ENCODE data around the gene RET.

RET gene

DNA sequence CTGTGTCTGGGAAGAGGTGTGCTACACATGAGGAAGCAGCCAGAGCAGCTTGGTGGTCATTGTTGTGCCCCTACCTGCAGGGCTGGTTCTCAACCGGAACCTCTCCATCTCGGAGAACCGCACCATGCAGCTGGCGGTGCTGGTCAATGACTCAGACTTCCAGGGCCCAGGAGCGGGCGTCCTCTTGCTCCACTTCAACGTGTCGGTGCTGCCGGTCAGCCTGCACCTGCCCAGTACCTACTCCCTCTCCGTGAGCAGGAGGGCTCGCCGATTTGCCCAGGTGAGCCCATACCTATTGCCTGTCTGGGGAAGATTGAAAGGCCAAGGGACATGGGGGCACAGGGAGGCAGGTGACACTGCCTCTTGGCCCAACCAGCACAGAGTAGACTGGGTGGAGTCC lies 32.1 kb downstream of the RET start:
- no peak for DNase-seq (ENCODE audit: low spot score)

DNA sequence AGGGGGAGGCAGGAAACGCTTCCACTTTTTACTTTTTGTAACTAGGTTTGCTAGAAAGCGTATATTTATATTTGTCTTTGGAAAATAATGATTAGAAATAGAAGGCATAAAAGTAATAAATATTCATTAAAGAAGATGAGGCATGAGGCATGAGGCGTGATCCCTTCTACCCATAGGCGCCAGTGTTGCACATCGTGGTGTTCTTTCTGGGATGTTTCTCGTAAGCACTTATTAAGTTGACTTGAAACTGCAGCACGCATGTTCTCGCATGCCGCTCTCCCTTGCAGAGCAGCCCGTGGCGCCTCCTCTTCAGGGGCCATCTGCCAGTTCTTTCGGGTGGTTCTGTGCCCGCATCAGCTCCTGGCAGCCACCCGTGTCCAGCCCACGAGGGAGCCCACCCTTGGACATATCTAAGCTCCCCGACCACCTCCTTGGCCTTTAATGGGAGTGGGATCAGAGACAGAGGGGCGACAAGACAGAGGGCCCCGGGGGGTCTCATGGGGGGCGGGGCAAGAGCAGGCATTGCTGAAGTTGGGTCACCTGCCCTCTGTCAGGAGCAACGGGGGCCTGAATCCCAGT lies 32.9 kb downstream of the RET start:
- DNase-seq (ENCODE audit: low spot score), result no peak

DNA sequence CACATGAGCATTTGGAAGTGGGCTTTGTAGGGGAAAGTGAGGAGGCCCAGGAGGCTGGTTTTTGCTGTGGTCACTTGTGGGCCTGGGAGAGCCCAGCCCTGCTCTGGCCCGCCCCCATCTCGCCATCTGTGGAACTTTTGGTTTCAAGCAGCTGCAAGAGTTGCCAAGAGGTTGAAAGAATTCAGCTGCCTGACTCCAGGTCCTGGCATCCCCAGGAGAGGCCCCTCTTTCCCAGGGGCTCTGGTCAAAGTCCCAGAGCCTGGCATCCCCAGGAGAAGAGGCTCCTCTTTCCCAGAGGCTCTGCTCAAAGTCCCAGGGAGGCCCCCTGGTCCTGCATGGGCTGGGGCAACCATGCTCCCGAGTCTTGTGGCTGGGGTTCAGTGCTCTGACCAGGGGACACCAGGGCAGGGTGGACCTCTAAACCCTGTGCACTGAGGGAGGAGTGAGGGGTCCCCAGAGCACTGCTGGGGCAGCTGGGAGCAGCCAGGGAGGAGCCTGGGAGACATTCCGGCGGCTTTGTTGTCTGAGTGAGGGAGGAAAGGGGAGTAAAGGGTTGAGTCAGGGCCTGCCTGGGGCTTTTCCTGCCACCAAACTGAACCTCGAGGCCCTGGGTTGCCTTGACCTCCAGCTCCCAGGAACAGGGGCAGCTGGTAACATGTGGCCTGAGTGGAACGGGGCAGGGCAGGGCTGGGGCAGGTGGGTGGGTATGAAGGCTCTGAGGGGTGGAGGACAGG lies 33.6 kb downstream of the RET start:
- no peak for DNase-seq (ENCODE audit: low spot score)

DNA sequence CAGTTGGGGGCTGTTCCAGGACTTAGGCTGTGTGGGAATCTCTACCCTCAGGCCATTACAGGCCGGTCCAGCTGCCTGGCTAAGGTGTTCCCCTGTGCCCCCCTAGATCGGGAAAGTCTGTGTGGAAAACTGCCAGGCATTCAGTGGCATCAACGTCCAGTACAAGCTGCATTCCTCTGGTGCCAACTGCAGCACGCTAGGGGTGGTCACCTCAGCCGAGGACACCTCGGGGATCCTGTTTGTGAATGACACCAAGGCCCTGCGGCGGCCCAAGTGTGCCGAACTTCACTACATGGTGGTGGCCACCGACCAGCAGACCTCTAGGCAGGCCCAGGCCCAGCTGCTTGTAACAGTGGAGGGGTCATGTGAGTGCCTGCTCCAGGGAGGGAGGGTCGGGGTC lies 34.2 kb downstream of the RET start:
- DNase-seq (ENCODE audit: low spot score), result no peak

DNA sequence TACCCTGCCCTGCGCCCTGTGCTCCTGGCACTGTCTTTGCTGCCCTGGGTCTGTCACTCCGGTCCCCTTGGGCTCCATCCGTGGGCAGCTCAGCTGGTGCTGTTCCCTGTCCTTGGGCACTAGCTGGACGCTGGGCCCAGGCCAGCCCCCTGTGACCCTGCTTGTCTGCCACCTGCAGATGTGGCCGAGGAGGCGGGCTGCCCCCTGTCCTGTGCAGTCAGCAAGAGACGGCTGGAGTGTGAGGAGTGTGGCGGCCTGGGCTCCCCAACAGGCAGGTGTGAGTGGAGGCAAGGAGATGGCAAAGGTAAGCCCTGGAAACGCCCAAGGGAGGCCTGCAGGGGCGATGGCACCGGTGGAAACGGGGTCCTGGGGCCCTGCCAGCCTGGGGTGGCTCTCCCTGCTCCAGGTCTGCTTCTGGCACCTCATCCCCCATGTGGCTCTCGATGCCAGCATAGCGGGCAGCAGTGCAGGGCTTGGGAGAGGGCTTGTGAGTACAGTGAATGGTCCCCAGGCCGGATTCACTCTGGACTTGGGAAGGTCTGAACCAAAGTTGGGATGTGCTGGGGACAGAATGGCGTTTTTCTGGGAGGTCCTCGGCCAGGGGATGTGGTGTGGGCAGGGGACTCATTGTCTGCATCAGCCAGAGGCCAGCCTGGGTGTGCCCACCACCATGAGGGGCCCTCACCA lies 35.2 kb downstream of the RET start:
- DNase-seq (ENCODE audit: low spot score), result no peak

- no peak for DNase-seq (ENCODE audit: low spot score)
Measured at GRCh38 chr10:43112608-43112961, 35.7 kb downstream of the RET start.

GRCh38 chr10:43113201-43114087 lies 36.6 kb downstream of the RET start:
- no peak for DNase-seq (ENCODE audit: low spot score)

DNA sequence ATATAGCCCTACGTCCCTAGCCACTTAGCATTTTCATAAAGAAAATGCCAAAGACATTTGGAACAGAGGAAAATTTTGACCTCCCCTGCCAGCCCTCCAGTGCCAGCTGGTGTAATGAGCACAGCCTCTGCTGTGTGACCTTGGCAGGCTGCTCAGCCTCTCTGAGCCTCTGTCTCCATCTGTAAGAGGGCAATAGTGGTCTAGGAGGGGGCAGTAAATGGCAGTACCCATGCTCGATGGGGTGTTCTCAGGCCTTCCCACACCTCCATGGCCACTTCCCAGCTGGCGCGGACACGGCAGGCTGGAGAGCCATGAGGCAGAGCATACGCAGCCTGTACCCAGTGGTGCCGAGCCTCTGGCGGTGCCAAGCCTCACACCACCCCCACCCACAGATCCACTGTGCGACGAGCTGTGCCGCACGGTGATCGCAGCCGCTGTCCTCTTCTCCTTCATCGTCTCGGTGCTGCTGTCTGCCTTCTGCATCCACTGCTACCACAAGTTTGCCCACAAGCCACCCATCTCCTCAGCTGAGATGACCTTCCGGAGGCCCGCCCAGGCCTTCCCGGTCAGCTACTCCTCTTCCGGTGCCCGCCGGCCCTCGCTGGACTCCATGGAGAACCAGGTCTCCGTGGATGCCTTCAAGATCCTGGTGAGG lies 37.3 kb downstream of the RET start:
- DNase-seq (ENCODE audit: low spot score), result no peak

DNA sequence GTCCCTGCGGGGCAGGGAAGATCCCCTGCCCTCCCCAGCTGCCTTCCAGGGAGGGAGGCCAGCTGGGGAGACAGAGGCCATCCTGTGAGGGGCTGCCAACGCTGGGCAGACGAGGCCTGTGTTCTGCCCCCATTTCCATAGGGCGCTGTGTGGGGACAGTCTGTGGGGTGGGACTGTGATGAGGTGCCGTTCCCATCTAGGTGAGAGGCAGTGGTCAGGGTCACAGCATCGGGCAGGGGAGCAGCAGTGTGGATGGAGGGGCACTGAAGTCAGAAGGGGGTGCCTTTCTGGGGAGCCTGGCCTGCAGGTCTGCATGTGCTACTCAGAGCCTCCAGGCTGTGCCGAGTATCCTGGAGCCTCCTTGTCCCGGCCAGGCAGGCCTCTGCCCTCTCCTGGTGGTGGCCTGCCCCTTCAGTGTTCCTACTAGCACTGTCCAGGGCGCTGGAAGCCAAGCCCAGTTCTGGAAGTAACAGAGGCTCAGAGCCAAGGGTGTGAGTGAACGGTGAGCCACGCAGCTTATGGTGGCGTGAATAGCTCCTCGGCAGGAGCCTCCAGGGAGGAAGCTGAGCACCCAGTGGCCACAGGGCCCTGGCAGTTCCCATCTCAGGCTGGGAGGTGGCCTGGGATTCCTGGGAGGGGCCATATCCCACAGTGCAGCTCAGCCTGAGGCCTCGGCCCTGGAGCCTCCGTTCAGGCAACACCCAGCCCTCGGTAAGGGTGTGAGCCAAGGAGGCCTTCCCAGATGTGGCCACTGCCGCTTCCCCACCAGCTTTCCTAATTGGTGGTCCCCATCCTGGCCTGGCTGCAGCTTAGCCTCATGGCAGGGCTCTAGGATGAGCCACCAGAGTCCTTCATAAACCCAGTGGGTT lies 38.1 kb downstream of the RET start:
- DNase-seq (ENCODE audit: low spot score), result no peak

DNA sequence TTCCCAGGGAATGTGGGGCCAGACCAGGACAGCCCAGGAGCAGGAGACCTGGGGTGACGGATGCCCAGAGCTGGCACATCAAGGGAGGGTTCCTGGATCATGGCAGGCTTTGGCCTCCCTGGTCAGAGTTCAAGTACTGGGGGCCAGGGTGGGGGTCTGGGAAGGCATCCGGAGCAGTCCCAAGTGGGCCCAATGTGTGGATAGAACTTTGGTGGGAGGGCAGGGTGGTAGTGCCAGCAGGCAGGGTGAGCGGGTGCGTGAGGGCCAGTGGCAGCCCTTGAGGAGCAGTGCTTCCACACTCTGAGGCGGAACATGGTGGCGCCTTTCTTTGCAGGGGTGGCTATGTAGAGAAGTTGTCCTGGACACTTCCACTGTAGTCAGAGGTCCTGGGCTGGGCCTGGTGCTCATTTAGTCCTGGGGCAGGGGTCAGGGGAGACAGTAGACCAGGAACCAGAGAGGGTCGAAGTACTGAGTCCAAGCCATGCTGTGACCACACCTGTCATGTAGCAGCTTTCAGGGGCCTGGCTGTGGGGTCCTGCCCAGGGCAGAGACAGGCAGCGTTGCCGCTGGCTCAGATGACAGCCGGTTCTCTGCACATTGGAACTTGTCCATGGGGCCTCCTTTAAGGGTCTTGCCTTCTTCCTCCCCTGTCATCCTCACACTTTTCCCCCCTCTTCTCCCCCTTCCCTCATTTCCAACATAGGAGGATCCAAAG lies 39.2 kb downstream of the RET start:
- DNase-seq (ENCODE audit: low spot score), result no peak

DNA sequence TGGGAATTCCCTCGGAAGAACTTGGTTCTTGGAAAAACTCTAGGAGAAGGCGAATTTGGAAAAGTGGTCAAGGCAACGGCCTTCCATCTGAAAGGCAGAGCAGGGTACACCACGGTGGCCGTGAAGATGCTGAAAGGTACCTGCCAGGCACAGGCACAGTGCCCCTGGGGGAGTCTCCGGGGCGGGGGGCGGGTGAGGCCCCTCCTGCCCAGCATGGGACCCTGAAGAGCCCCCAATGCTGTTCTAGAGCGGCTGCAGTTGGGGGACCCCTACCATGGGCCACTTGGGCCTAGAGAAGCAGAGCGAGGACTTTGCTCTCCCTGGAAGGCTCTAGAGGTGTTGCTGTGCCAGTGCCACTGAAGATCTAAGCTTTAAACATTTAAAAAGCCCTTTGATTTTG lies 39.7 kb downstream of the RET start:
- DNase-seq (ENCODE audit: low spot score), result no peak

DNA sequence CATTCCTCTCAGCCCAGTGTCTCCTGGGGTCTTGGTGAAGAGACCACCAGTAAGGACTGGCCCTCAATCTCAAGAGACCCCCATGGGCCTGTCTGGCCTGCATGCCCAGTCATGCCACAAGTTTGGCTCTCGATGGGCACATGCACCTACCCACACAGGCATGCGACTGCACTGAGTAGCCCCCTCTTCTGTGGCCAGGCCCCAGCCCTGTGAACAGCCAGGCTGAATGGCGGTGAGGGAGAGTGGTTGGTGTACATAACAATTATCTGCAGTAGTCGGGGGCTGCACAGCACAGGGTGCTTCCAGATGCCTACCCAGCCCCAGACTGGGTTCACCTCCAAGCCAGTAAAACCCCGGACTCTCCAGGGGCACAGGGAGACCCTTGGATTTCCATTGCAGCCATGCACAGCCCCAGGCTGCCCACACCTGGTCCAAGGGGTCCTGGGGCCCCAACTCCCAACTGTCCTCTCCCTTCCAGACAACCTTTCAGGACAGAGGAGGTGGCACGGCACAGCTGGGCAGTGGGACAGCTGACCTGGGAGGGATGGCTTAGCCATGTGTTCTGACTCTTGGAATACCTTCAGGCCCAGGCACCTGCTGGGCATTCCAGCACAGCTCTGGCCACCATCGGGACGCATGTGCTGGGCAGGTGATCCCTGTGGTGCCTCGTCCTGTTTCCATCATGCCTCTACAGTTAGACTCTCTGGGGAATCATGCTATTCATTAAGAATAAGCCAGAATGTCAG lies 40.3 kb downstream of the RET start:
- DNase-seq (ENCODE audit: low spot score), result no peak

DNA sequence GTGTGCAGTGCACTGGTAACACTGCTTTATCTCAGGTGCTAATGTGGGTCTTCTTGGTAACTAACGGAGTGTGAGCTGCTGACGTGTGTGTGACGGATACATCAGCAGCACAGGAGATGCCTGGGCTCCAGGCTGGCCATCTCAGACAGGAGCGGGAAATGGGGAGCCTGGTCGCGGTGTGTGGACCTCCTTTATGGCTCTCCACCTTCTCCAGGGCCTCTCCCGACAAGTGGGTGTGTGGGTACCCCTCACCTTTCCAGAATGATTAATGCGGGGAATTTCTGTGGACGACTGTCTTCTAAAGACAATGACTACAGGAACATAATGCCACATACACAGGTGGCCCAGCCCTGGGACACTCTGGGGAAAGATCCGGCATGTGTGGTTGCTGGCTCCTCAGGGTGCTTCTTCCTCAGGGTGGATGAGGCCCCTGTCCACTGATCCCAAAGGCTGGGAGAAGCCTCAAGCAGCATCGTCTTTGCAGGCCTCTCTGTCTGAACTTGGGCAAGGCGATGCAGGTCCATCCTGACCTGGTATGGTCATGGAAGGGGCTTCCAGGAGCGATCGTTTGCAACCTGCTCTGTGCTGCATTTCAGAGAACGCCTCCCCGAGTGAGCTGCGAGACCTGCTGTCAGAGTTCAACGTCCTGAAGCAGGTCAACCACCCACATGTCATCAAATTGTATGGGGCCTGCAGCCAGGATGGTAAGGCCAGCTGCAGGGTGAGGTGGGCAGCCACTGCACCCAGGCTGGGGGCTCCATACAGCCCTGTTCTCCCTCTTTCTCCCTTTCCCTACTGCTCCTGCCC lies 41.1 kb downstream of the RET start:
- DNase-seq (ENCODE audit: low spot score), result no peak

- no peak for DNase-seq (ENCODE audit: low spot score)
Measured at GRCh38 chr10:43118631-43119415, 42.0 kb downstream of the RET start.

DNA sequence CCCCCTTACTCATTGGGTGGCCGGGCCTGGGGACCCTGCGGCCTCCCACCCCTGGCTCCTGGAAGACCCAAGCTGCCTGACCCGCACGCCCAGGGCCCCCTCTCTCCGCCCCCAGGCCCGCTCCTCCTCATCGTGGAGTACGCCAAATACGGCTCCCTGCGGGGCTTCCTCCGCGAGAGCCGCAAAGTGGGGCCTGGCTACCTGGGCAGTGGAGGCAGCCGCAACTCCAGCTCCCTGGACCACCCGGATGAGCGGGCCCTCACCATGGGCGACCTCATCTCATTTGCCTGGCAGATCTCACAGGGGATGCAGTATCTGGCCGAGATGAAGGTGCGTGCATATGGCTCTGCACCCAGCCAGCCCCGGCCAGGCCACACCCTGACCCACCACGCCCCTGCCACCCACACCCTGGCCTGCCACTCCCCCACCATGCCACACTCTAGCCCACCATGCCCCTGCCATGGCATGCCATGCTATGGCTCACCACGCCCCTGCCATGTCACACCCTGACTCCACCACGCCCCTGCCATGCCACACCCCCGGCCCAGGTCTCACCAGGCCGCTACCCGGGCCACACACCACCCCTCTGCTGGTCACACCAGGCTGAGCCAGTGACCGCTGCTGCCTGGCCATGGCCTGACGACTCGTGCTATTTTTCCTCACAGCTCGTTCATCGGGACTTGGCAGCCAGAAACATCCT lies 42.7 kb downstream of the RET start:
- DNase-seq (ENCODE audit: low spot score), result no peak

- no peak for DNase-seq (ENCODE audit: low spot score)
Measured at GRCh38 chr10:43120116-43120928, 43.5 kb downstream of the RET start.

GRCh38 chr10:43120929-43121314 lies 44.1 kb downstream of the RET start:
- DNase-seq (ENCODE audit: low spot score), result no peak
